Fibroblast of the aortic adventitia (primary cell): Measurements from ENCODE around the gene TEX30. TPM values are rescaled to one million over a fixed set of nuclear protein-coding genes. Genes with fewer than 3 reads are reported as not detected.

Experiments used
- DNase-seq: peaks from one replicate; pipeline ENCODE4 v3.0.0-alpha.2; 2010; ENCODE audit warnings: low read depth
- H3K4me3 ChIP-seq: 2 replicates; pipeline ENCODE4 v1.5.1; 2011; ENCODE audit warnings: low read depth, mild to moderate bottlenecking, control low read depth, low read length, moderate library complexity
- total RNA-seq: library from RNA; depleted of rRNA; stranded (reverse); fragments of >200 nt; gene quantifications from 2 replicates; pipeline ENCODE4 v1.2.3, GENCODE V29; 2012; ENCODE audit warnings: low replicate concordance
- TF ChIP-seq, protein P1 (sequence below): IDR thresholded peaks from 2 replicates; pipeline ENCODE4 v1.5.1; 2011; ENCODE audit warnings: mild to moderate bottlenecking, low read length, control low read depth, inconsistent platforms; ENCODE audit not compliant: insufficient read depth

TEX30 gene
- total RNA-seq: 12.8 and 42.2 TPM in 2 replicates

DNA sequence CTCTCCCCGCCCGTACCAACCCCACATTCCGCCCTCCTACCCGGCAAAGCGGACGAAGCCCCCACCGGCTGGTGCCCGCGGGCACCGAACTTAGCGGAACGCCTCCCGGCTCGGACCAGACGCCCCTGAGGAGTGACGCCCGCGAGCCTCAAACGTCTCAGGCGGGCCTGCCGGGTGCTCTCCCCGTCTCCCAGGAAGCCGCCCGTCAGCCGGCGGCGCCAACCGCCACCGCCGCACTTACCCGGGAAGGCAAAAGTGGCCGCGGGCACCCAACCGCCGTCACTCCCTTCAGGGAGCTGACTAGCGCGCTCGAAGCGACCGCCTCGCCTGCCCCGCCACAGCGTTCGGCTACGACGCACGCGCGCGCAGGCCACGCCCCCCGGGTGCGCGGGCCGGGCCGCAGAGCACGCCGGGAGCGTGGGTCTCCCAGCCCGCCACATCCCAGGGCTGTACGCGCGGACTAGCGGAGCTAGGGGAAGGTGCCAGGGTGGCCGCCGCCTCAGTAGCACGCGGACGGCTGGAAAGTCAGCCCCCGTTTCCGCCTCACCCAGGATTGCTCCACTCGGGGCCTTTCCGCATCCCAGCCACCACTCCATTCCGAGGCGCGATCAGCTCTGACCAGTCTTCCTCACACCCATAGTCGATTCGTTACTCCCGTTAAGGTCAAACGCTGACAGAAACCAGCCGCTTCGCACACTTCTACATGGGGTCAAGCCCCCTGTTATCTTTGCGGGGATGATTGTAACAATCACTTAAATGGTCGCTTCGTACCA lies at the start of gene TEX30:
Gene TEX30, minus strand, starts transcription at position 346 of the 773 bp plus-strand sequence. CDS start 3,760 bp downstream, outside the sequence.
- DNase-seq: peak; percentile 75
- H3K4me3 ChIP-seq: peak within 1 kb of the TSS; percentile 81
- TF ChIP-seq, protein P1, sequence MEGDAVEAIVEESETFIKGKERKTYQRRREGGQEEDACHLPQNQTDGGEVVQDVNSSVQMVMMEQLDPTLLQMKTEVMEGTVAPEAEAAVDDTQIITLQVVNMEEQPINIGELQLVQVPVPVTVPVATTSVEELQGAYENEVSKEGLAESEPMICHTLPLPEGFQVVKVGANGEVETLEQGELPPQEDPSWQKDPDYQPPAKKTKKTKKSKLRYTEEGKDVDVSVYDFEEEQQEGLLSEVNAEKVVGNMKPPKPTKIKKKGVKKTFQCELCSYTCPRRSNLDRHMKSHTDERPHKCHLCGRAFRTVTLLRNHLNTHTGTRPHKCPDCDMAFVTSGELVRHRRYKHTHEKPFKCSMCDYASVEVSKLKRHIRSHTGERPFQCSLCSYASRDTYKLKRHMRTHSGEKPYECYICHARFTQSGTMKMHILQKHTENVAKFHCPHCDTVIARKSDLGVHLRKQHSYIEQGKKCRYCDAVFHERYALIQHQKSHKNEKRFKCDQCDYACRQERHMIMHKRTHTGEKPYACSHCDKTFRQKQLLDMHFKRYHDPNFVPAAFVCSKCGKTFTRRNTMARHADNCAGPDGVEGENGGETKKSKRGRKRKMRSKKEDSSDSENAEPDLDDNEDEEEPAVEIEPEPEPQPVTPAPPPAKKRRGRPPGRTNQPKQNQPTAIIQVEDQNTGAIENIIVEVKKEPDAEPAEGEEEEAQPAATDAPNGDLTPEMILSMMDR: peak; percentile 7

DNA sequence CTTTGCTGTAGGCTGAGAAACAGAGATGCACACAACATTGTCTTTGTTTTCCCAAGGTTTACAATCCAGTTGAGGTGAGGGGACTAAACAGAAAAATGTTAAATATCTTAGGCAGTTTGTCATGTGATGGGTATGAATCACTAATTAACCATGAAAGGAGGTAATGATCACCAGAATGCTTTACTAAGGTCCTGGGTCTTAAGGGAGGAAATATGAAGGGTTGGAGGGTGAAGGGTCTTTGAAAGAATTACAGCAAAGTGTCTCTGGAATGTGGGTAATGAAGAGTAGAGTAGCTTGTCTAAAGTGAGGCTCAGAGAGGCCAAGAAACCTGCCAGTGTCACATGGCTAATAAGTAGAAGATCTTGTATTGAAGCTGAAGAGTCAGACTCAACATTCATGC lies 44.3 kb upstream of the TEX30 start:
- DNase-seq: no peak
- TF ChIP-seq, protein P1: no peak
- no peak overlapping the region for H3K4me3 ChIP-seq

DNA sequence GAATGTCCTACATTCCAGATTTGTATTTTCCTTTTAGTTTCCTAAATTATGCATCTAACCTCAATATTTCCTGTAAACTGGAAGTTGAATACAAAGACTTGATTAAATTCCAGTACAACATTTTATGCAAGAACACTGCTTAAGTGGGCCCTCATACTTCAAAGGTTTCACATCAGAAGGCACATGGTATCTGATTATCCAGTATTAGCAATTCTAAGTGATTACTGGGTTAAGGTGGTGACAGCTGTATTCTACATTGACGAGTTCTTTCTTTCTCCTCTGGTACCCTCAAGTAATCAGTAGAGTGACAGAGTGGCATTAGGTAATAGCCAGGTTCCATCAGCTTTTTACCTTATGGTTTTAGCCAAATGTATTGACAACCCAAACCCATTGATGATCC lies 43.7 kb upstream of the TEX30 start:
- no peak for DNase-seq
- TF ChIP-seq, protein P1: no peak
- H3K4me3 ChIP-seq: no peak overlapping the region

DNA sequence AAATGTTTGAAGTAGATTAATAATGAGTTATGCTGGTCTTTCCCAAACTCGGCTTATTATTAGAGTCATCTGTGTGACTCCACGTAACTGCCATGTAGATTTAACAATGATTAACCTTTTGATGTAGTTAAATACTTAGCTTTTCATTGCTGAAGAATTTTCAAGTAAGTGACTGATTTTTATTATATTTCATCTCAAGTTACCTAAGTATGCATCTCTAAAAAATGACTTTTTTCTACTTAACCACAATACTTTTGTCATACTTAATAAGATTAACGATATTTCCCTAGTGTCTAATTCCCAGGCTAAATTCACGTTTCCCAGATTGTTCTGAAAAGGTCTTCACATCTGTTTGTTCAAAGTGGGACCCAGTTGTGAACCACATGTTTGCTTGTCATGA lies 43.1 kb upstream of the TEX30 start:
- no peak overlapping the region for H3K4me3 ChIP-seq
- TF ChIP-seq, protein P1: no peak
- no peak for DNase-seq

DNA sequence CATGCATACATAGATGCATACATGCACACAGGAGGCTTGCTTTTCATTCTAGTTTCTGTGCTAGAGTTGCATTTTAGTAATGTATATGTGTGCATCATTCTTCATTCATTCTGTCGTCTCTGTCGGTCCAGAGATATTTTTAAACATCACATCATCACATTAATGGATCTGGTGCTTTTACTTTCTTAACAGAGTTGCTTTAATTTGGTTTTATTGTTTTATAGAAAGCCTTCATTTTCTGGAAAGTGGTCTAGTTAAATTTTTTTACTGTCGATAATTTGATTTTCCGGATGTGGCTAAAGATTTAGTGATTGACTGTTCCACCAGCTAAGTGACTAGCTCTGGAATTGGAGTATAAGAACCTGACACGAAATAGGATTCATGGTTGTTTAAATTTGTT lies 42.2 kb upstream of the TEX30 start:
- TF ChIP-seq, protein P1: no peak
- no peak overlapping the region for H3K4me3 ChIP-seq
- no peak for DNase-seq

DNA sequence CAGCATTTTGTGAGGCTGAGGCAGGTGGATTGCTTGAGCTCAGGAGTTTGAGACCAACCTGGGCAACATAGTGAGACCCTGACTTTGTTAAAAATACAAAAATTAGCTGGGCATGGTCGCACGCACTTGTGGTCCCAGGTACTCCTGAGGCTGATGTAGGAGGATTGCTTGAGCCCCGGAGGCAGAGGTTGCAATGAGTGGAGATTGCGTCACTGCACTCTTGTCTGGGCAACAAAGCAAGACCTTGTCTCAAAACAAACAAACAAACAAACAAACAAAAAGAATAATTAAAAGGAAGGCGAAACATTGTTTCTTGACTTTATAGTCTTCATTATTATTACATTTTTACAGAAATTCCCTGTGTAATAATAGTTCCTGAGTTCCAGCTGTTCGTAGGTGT lies 41.2 kb upstream of the TEX30 start:
- TF ChIP-seq, protein P1: no peak
- DNase-seq: no peak
- no peak overlapping the region for H3K4me3 ChIP-seq
